ENCODE results near the gene ERMARD.
"Not testable (repeated sequence)": the region's sequence is repeated elsewhere in the genome, so short reads cannot be mapped to it uniquely, and the experiment has no call there.

Gene ERMARD

DNA sequence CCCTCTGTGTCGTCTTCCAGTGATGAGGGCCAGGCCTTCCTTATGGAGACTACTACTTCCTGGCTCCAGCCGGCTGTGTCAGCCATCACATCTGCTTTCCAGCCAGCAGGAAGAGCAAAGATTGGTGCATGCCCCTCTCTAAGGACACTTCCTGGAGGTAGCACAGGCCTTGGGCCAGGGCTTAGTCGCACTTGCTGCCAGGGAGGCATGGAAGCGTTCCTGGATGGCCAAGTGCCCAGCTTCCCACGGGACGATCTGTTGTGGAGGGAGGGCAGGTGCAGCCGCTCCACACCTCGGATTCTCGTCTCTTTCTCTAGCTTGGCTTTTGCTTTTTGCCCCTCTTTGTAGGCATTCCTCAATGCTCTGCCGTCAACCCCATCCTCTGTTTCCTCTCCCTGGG lies 11.9 kb downstream of the ERMARD start:
- TF ChIP-seq CTCF (IDR thresholded peaks at IDR 0.05) = no peak
- DNase-seq (ENCODE audit: low spot score) = no peak
- H3K27ac ChIP-seq = no peak overlapping the region
- no peak overlapping the region for H3K4me3 ChIP-seq

- H3K4me3 ChIP-seq = no peak overlapping the region
- no peak for TF ChIP-seq CTCF (IDR thresholded peaks at IDR 0.05)
Observed at GRCh38 chr6:169763881-169764280, 12.5 kb downstream of the ERMARD start.

GRCh38 chr6:169765789-169766188 lies 14.4 kb downstream of the ERMARD start:
- H3K4me3 ChIP-seq; H3K27ac ChIP-seq; DNase-seq (ENCODE audit: low spot score): not testable (repeated sequence)

More at GRCh38 chr6:169763881-169764280, 12.5 kb downstream of the ERMARD start:
- no peak overlapping the region for H3K27ac ChIP-seq
- DNase-seq (ENCODE audit: low spot score) = no peak

GRCh38 chr6:169766232-169766631 lies 14.8 kb downstream of the ERMARD start:
- TF ChIP-seq CTCF (IDR thresholded peaks at IDR 0.05) = no peak
- Histone ChIP-seq H3K4me3 (no peak overlapping the region), H3K27ac (no peak overlapping the region)
- no peak for DNase-seq (ENCODE audit: low spot score)

GRCh38 chr6:169766921-169767736 lies 15.7 kb downstream of the ERMARD start:
- no peak for TF ChIP-seq CTCF (IDR thresholded peaks at IDR 0.05)
- no peak for DNase-seq (ENCODE audit: low spot score)
- H3K27ac ChIP-seq = no peak overlapping the region
- no peak overlapping the region for H3K4me3 ChIP-seq

DNA sequence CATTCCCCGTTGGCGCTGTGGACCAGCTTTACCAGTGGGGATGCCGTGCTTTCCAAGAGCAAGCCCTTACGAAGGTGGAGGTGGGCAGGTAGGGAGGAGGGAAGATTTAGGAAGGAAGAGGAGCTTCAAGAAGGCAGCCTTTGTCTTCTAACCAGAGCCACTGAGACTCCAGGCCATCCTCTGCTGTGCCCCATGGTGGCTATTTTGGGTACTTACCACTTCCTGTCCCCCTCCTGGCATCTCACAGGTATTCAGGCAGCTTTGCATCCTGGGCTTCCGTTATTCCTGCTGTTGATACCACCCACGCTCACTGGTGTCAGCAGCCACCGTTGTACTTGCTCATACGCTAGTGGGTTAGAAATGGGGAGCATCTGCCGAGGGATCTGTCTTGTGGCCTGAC lies 22.9 kb downstream of the ERMARD start:
- Histone ChIP-seq H3K27ac (no peak overlapping the region), H3K4me3 (no peak overlapping the region)
- TF ChIP-seq CTCF (IDR thresholded peaks at IDR 0.05) = no peak
- DNase-seq (ENCODE audit: low spot score) = no peak

- peak; percentile 22 for DNase-seq (ENCODE audit: low spot score)
Observed at GRCh38 chr6:169775321-169775720, 23.9 kb downstream of the ERMARD start.

More at GRCh38 chr6:169775321-169775720, 23.9 kb downstream of the ERMARD start:
- Histone ChIP-seq H3K4me3 (no peak overlapping the region), H3K27ac (no peak overlapping the region)
- no peak for TF ChIP-seq CTCF (IDR thresholded peaks at IDR 0.05)
